ENCODE data around the gene IMMP1L.
"Not testable (repeated sequence)": the region's sequence is repeated elsewhere in the genome, so short reads cannot be mapped to it uniquely, and the experiment has no call there.

IMMP1L gene

DNA sequence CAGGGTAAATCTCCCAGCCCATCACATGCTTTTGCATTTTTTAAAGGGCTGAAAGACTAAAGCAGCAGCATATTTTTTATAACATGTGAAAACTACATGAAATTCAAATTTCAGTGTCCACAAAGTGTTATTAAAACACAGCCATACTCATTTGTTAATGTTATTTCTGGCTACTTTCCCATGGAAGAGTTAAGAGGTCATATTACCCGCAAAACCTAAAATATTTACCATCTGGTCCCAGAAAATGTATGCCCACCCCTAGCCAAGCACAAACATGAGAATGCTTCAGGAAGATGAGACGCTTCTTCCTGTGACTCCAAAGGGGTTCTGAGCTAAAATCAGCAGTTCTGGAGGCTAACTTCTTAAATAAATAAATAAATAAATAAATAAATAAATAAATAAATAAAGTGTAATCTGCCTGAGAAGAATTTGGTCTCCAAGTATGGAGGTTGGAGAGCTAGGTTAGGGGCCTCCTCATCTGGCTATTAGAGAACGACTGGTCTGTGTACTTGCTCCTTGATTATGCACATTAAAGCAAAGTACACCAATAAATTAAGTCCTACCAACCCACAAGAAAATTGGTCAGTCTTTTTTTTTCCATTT lies 9.7 kb downstream of the IMMP1L start:
- no peak overlapping the region for H3K4me3 ChIP-seq (ENCODE audit: low read length)
- no peak overlapping the region for H3K9ac ChIP-seq (ENCODE audit: low read length)
- H3K9me3 ChIP-seq (ENCODE audit: insufficient read depth, low read length): no peaks in the 10 kb centered on the region
- peaks cover 64% of the 10 kb centered on the region for H3K79me2 ChIP-seq (ENCODE audit: low read length)
- peaks cover 11% of the 10 kb centered on the region for H3K36me3 ChIP-seq (replicated peaks; ENCODE audit: low read depth, low read length)
- H2AFZ ChIP-seq (ENCODE audit: low read depth, low read length): no peak overlapping the region
- no peak overlapping the region for H3K27ac ChIP-seq (ENCODE audit: low read length)
- TF ChIP-seq, protein P1, sequence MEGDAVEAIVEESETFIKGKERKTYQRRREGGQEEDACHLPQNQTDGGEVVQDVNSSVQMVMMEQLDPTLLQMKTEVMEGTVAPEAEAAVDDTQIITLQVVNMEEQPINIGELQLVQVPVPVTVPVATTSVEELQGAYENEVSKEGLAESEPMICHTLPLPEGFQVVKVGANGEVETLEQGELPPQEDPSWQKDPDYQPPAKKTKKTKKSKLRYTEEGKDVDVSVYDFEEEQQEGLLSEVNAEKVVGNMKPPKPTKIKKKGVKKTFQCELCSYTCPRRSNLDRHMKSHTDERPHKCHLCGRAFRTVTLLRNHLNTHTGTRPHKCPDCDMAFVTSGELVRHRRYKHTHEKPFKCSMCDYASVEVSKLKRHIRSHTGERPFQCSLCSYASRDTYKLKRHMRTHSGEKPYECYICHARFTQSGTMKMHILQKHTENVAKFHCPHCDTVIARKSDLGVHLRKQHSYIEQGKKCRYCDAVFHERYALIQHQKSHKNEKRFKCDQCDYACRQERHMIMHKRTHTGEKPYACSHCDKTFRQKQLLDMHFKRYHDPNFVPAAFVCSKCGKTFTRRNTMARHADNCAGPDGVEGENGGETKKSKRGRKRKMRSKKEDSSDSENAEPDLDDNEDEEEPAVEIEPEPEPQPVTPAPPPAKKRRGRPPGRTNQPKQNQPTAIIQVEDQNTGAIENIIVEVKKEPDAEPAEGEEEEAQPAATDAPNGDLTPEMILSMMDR (IDR thresholded peaks at IDR 0.05; ENCODE audit: low read depth, low read length): no peak
- TF ChIP-seq EZH2phosphoT487 (IDR thresholded peaks at IDR 0.05; ENCODE audit: low read depth): no peak
- H3K27me3 ChIP-seq (ENCODE audit: low read depth, low read length): no peaks in the 10 kb centered on the region
- H3K4me1 ChIP-seq (ENCODE audit: low read length): no peaks in the 10 kb centered on the region
- H4K20me1 ChIP-seq (ENCODE audit: insufficient read depth, low read length): peaks cover 4% of the 10 kb centered on the region; the same call in 1 of the 2 replicates
- no peak overlapping the region for H3K4me2 ChIP-seq (ENCODE audit: low read length)

DNA sequence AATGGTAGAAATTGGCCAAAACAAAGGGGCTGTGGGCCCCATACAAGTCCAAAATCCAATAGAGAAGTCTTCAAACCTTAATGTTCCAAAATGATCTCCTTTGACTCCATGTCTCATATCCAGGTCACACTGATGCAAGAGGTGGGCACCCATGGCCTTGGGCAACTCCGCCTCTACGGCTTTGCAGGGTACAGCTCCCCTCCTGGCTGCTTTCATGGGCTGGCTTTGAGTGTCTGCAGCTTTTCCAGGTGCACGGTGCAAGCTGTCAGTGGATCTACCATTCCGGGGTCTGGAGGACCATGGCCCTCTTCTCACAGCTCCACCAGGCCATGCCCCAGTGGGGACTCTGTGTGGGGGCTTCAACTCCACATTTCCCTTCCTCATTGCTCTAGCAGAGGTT lies 15.7 kb downstream of the IMMP1L start:
- peaks cover 24% of the 10 kb centered on the region; the same call in 1 of the 2 replicates for H3K79me2 ChIP-seq (ENCODE audit: low read length)

GRCh38 chr11:31493235-31493634 lies 16.2 kb downstream of the IMMP1L start:
- H3K4me2 ChIP-seq (ENCODE audit: low read length): no peak overlapping the region
- peaks cover 19% of the 10 kb centered on the region; the same call in 1 of the 2 replicates for H3K79me2 ChIP-seq (ENCODE audit: low read length)
- no peak overlapping the region for H3K9ac ChIP-seq (ENCODE audit: low read length)

More for the DNA sequence above, 15.7 kb downstream of the IMMP1L start:
- H3K4me3 ChIP-seq (ENCODE audit: low read length); H3K27ac ChIP-seq (ENCODE audit: low read length); H2AFZ ChIP-seq (ENCODE audit: low read depth, low read length); H3K9ac ChIP-seq (ENCODE audit: low read length); H3K9me3 ChIP-seq (ENCODE audit: insufficient read depth, low read length); H3K4me2 ChIP-seq (ENCODE audit: low read length); H3K4me1 ChIP-seq (ENCODE audit: low read length); H3K27me3 ChIP-seq (ENCODE audit: low read depth, low read length): not testable (repeated sequence)
- Histone ChIP-seq H3K36me3 (replicated peaks; ENCODE audit: low read depth, low read length) (peaks cover 14% of the 10 kb centered on the region), H4K20me1 (ENCODE audit: insufficient read depth, low read length) (peaks cover 12% of the 10 kb centered on the region; the same call in 1 of the 2 replicates)

GRCh38 chr11:31492320-31492913 lies 17.0 kb downstream of the IMMP1L start:
- no peak for TF ChIP-seq EZH2phosphoT487 (IDR thresholded peaks at IDR 0.05; ENCODE audit: low read depth)
- TF ChIP-seq, protein P1 (IDR thresholded peaks at IDR 0.05; ENCODE audit: low read depth, low read length): no peak
- Histone ChIP-seq H3K4me1 (ENCODE audit: low read length) (no peaks in the 10 kb centered on the region), H3K4me2 (ENCODE audit: low read length) (no peak overlapping the region), H3K36me3 (replicated peaks; ENCODE audit: low read depth, low read length) (peaks cover 14% of the 10 kb centered on the region), H3K4me3 (ENCODE audit: low read length) (no peak overlapping the region), H3K27ac (ENCODE audit: low read length) (no peak overlapping the region), H3K79me2 (ENCODE audit: low read length) (peaks cover 13% of the 10 kb centered on the region; the same call in 1 of the 2 replicates), H3K9me3 (ENCODE audit: insufficient read depth, low read length) (no peaks in the 10 kb centered on the region), H3K9ac (ENCODE audit: low read length) (no peak overlapping the region), H3K27me3 (ENCODE audit: low read depth, low read length) (no peaks in the 10 kb centered on the region), H2AFZ (ENCODE audit: low read depth, low read length) (no peak overlapping the region), H4K20me1 (ENCODE audit: insufficient read depth, low read length) (peaks cover 15% of the 10 kb centered on the region)

More at GRCh38 chr11:31493235-31493634, 16.2 kb downstream of the IMMP1L start:
- peaks cover 14% of the 10 kb centered on the region for H3K36me3 ChIP-seq (replicated peaks; ENCODE audit: low read depth, low read length)
- H3K27ac ChIP-seq (ENCODE audit: low read length): no peak overlapping the region
- peaks cover 12% of the 10 kb centered on the region; the same call in 1 of the 2 replicates for H4K20me1 ChIP-seq (ENCODE audit: insufficient read depth, low read length)
- no peak overlapping the region for H2AFZ ChIP-seq (ENCODE audit: low read depth, low read length)
- no peak for TF ChIP-seq EZH2phosphoT487 (IDR thresholded peaks at IDR 0.05; ENCODE audit: low read depth)
- TF ChIP-seq, protein P1 (IDR thresholded peaks at IDR 0.05; ENCODE audit: low read depth, low read length): no peak
- no peaks in the 10 kb centered on the region for H3K27me3 ChIP-seq (ENCODE audit: low read depth, low read length)
- no peaks in the 10 kb centered on the region for H3K9me3 ChIP-seq (ENCODE audit: insufficient read depth, low read length)
- H3K4me3 ChIP-seq (ENCODE audit: low read length): no peak overlapping the region
- H3K4me1 ChIP-seq (ENCODE audit: low read length): no peaks in the 10 kb centered on the region

Data from OCI-LY3 (cell line).